IMR-90 (cell line): ENCODE data around the gene ASS1. TPM values are rescaled to one million over a fixed set of nuclear protein-coding genes. Genes with fewer than 3 reads are reported as not detected.

ENCODE experiments used
- ATAC-seq: fragments of 200-7000 bp; cut with Tn5 transposase; 2 replicates; pipeline ENCODE4 v1.9.1; 2020; ENCODE audit warnings: low read depth, mild to moderate bottlenecking, moderate library complexity
- BruUV-seq: library from RNA; stranded (reverse); fragments of 400-500 nt; replicated peaks from 2 replicates; lab custom pipeline; 2021; lab: Mats Ljungman, UMichigan
- CTCF ChIA-PET: fragments of 300-600 bp; formaldehyde crosslinking; extraction: SDS; loops from one replicate; lab custom pipeline; 2021; ENCODE audit warnings: antibody characterized with exemption; lab: Yijun Ruan, JAX
- POLR2A ChIA-PET: fragments of 300-600 bp; sonication (Branson Sonifier 250); formaldehyde crosslinking; loops from one replicate; lab custom pipeline; 2022; ENCODE audit warnings: antibody characterized with exemption; ENCODE audit not compliant: unreplicated experiment; lab: Charles Lee
- DNase-seq: peaks from one replicate; pipeline ENCODE4 v3.0.0; 2013
- H2AFZ ChIP-seq: replicated peaks from 2 replicates; pipeline ENCODE3; 2013; ENCODE audit warnings: low read length, mild to moderate bottlenecking; ENCODE audit not compliant: poor library complexity
- H2AK5ac ChIP-seq: 2 replicates; pipeline ENCODE4 v1.6.1; 2013; ENCODE audit warnings: low read depth, low read length, inconsistent platforms
- H2AK9ac ChIP-seq: replicated peaks from 2 replicates; pipeline ENCODE3; 2013; ENCODE audit warnings: mild to moderate bottlenecking, low read depth, low read length, moderate library complexity; ENCODE audit not compliant: poor library complexity
- H2BK120ac ChIP-seq: 2 replicates; pipeline ENCODE4 v1.6.1; 2013; ENCODE audit warnings: low read depth, low read length, inconsistent platforms
- H2BK15ac ChIP-seq: 3 replicates; pipeline ENCODE4 v1.6.1; 2013; ENCODE audit warnings: low read depth, low read length, inconsistent platforms
- H2BK20ac ChIP-seq: 2 replicates; pipeline ENCODE4 v1.6.1; 2013; ENCODE audit warnings: low read depth, mild to moderate bottlenecking, inconsistent platforms, low read length, moderate library complexity
- H2BK5ac ChIP-seq: 2 replicates; pipeline ENCODE4 v1.6.1; 2013; ENCODE audit warnings: mild to moderate bottlenecking, low read depth, low read length, inconsistent platforms; ENCODE audit not compliant: poor library complexity, severe bottlenecking
- H3K14ac ChIP-seq: replicated peaks from 2 replicates; pipeline ENCODE4 v1.6.1; 2013; ENCODE audit warnings: low read depth, low read length, inconsistent platforms
- H3K18ac ChIP-seq: 2 replicates; pipeline ENCODE4 v1.6.1; 2013; ENCODE audit warnings: low read depth, low read length, control low read depth
- H3K23ac ChIP-seq: 2 replicates; pipeline ENCODE4 v1.6.1; 2013; ENCODE audit warnings: low read depth, low read length, inconsistent platforms
- H3K27ac ChIP-seq: 2 replicates; pipeline ENCODE4 v1.5.1; 2013; ENCODE audit warnings: mild to moderate bottlenecking, control low read depth, low read length; ENCODE audit not compliant: insufficient read depth
- H3K27me3 ChIP-seq: 2 replicates; pipeline ENCODE4 v1.6.1; 2013; ENCODE audit warnings: low read length; ENCODE audit not compliant: control insufficient read depth, insufficient read depth
- H3K36me3 ChIP-seq: 2 replicates; pipeline ENCODE4 v1.6.1; 2013; ENCODE audit warnings: low read length, mixed read lengths; ENCODE audit not compliant: control insufficient read depth, insufficient read depth
- H3K4ac ChIP-seq: 2 replicates; pipeline ENCODE4 v1.6.1; 2013; ENCODE audit warnings: low read depth, low read length, inconsistent platforms
- H3K4me1 ChIP-seq: 2 replicates; pipeline ENCODE4 v1.6.1; 2013; ENCODE audit warnings: low read length, mixed read lengths; ENCODE audit not compliant: control insufficient read depth, insufficient read depth
- H3K4me2 ChIP-seq: 2 replicates; pipeline ENCODE4 v1.6.1; 2013; ENCODE audit warnings: low read depth, mild to moderate bottlenecking, control low read depth, low read length, moderate library complexity
- H3K4me3 ChIP-seq: 2 replicates; pipeline ENCODE4 v1.5.1; 2013; ENCODE audit warnings: low read depth, mild to moderate bottlenecking, control low read depth, low read length, moderate library complexity; ENCODE audit not compliant: insufficient read depth
- H3K56ac ChIP-seq: 2 replicates; pipeline ENCODE4 v1.6.1; 2013; ENCODE audit warnings: low read length, inconsistent platforms; ENCODE audit not compliant: insufficient read depth; ENCODE audit errors: extremely low read depth
- H3K79me1 ChIP-seq, 2 experiments: 2 replicates each; pipeline ENCODE4 v1.6.1; 2013; ENCODE audit warnings: low read length in 2 of 2, inconsistent platforms in 1 of 2, low read depth in 1 of 2
- H3K9ac ChIP-seq: 2 replicates; pipeline ENCODE4 v1.6.1; 2013; ENCODE audit warnings: low read depth, low read length, control low read depth
- H3K9me1 ChIP-seq: 2 replicates; pipeline ENCODE4 v1.6.1; 2013; ENCODE audit warnings: low read length, inconsistent platforms; ENCODE audit not compliant: insufficient read depth
- H3K9me3 ChIP-seq: 2 replicates; pipeline ENCODE4 v1.6.1; 2013; ENCODE audit warnings: low read length; ENCODE audit not compliant: control insufficient read depth, insufficient read depth
- H4K20me1 ChIP-seq: 2 replicates; pipeline ENCODE4 v1.6.1; 2013; ENCODE audit warnings: low read length, inconsistent platforms; ENCODE audit not compliant: insufficient read depth
- H4K5ac ChIP-seq: 2 replicates; pipeline ENCODE4 v1.6.1; 2013; ENCODE audit warnings: mild to moderate bottlenecking, low read depth, low read length, control low read depth
- H4K8ac ChIP-seq, 2 experiments: 2 replicates each; pipeline ENCODE4 v1.6.1; 2013; ENCODE audit warnings: low read depth in 2 of 2, low read length in 2 of 2, control low read depth in 1 of 2, inconsistent platforms in 1 of 2
- H4K91ac ChIP-seq: 2 replicates; pipeline ENCODE4 v1.6.1; 2013; ENCODE audit warnings: low read depth, low read length, inconsistent platforms; ENCODE audit not compliant: insufficient read depth
- CEBPB ChIP-seq: IDR thresholded peaks from 2 replicates; pipeline ENCODE4 v1.6.1; 2012; ENCODE audit warnings: low read depth, low read length, improper control_type of control experiment
- CHD1 ChIP-seq: IDR thresholded peaks from 2 replicates; pipeline ENCODE4 v1.6.1; 2012; ENCODE audit warnings: low read depth, low read length, improper control_type of control experiment
- FOS ChIP-seq: fragments of 150-350 bp; IDR thresholded peaks from 2 replicates; pipeline ENCODE4 v1.6.1; 2016; ENCODE audit warnings: low read depth, low read length
- MAZ ChIP-seq: IDR thresholded peaks from 2 replicates; pipeline ENCODE4 v1.6.1; 2012; ENCODE audit warnings: low read depth, mild to moderate bottlenecking, low read length, improper control_type of control experiment, moderate library complexity, borderline replicate concordance
- MXI1 ChIP-seq: IDR thresholded peaks from 2 replicates; pipeline ENCODE4 v1.6.1; 2012; ENCODE audit warnings: low read depth, mild to moderate bottlenecking, low read length, moderate library complexity, borderline replicate concordance
- NFE2L2 ChIP-seq: fragments of 150-350 bp; IDR thresholded peaks from 2 replicates; pipeline ENCODE4 v1.6.1; 2016; ENCODE audit warnings: low read depth, mild to moderate bottlenecking, low read length
- POLR2A ChIP-seq: IDR thresholded peaks from 2 replicates; pipeline ENCODE4 v1.6.1; 2012; ENCODE audit warnings: mild to moderate bottlenecking, low read depth, low read length
- RAD21 ChIP-seq: IDR thresholded peaks from 2 replicates; pipeline ENCODE4 v1.6.1; 2012; ENCODE audit warnings: low read length, improper control_type of control experiment
- RCOR1 ChIP-seq: IDR thresholded peaks from 2 replicates; pipeline ENCODE4 v1.6.1; 2012; ENCODE audit warnings: mild to moderate bottlenecking, low read length, improper control_type of control experiment; ENCODE audit not compliant: insufficient replicate concordance
- RFX5 ChIP-seq: IDR thresholded peaks from 2 replicates; pipeline ENCODE4 v1.8.0; 2012; ENCODE audit warnings: low read depth, mild to moderate bottlenecking, low read length, moderate library complexity
- SMC3 ChIP-seq: fragments of 150-350 bp; IDR thresholded peaks from 2 replicates; pipeline ENCODE4 v1.6.1; 2016; ENCODE audit warnings: low read depth, mild to moderate bottlenecking, antibody characterized with exemption, low read length, moderate library complexity
- WGBS, 2 experiments: methylation state at CpG; one replicate each; pipeline versions ENCODE4 v1.1.5 to v1.1.7; 2013; ENCODE audit warnings: missing lambda C conversion rate in 2 of 2; ENCODE audit not compliant: insufficient read length in 1 of 2; ENCODE audit errors: extremely low coverage in 2 of 2; 5-methylcytosine and 5-hydroxymethylcytosine counted together
- dilution Hi-C: fragments of 300-500 bp; cut with HindIII; formaldehyde crosslinking; loops from one replicate; pipeline ENCODE4 v1.14.3; 2018; ENCODE audit warnings: low sequenced_read_pairs; ENCODE audit not compliant: unreplicated experiment
- in situ Hi-C: fragments of 300-500 bp; cut with MboI; formaldehyde crosslinking; loops from 3 replicates; pipeline ENCODE4 v1.14.3; 2019; ENCODE audit warnings: low sequenced_read_pairs, inconsistent platforms, mixed read lengths
- intact Hi-C: fragments of 100-400 bp; cut with micrococcal nuclease; formaldehyde crosslinking; loops from 2 replicates; pipeline ENCODE4 v1.10.0; 2022
- polyA plus RNA-seq, 3 experiments: library from polyadenylated mRNA; depleted of rRNA; stranded (reverse); fragments of >200 nt; gene quantifications; 2 replicates each; pipeline ENCODE4 v1.2.3, GENCODE V29; 2012; ENCODE audit warnings: low replicate concordance in 1 of 3
- total RNA-seq: library from RNA; depleted of rRNA; stranded (reverse); fragments of >200 nt; gene quantifications from 2 replicates; pipeline ENCODE4 v1.2.3, GENCODE V29; 2012
- TF ChIP-seq, protein P1 (sequence below): fragments of 150-350 bp; IDR thresholded peaks from 2 replicates; pipeline ENCODE4 v1.6.1; 2016; ENCODE audit warnings: low read depth, mild to moderate bottlenecking, low read length, moderate library complexity, borderline replicate concordance
- TF ChIP-seq, protein P2 (sequence below): conservative IDR thresholded peaks from 2 replicates; pipeline ENCODE4 v1.5.1; 2012; ENCODE audit warnings: mild to moderate bottlenecking, low read depth, low read length, improper control_type of control experiment
- TF ChIP-seq, protein P3 (sequence below): fragments of 150-350 bp; IDR thresholded peaks from 2 replicates; pipeline ENCODE4 v1.6.1; 2017; ENCODE audit warnings: mild to moderate bottlenecking, antibody characterized with exemption, low read length, low read depth

ASS1 gene
- total and polyA plus RNA-seq, 2 of the 4 experiments (the other 2 are of a cell fraction), result 39.6 to 41.9 TPM

DNA sequence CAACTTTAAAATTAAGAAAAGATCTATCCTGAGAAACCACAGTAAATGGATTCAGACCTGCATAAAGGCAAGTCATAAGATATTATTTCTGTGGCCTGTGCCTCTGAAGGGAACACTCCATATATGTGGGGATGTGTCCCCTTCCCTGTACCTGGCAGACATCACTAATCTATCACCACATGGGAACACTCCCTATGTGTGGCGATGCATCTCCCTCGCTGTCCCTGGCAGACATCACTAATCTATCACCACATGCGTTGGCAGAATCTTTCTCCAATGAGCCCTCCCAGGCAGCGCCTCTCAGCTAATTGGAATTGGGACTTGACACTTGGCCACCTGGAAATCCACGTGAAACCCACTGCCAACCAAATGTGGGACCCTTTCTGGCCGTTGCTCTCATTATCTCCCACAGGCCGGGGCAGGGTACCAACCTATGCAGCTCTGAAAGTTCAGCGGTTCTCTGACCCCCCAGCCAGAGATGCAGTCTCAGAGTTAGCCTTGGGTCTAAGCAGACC, 25.2 kb upstream of the ASS1 start:
- no peak overlapping the region for H3K4me2 ChIP-seq
- H3K9me1 ChIP-seq, result no peaks in the 10 kb centered on the region
- H2BK15ac ChIP-seq, result no peak overlapping the region
- CTCF ChIA-PET, result no interaction called here
- H3K4me3 ChIP-seq, result no peak overlapping the region
- intact Hi-C loops (no loop called here), in situ Hi-C loops (no loop called here), dilution Hi-C loops (no loop called here)
- no peak overlapping the region for H2AK9ac ChIP-seq
- no peak overlapping the region for H2BK20ac ChIP-seq
- no peak for TF ChIP-seq SMC3
- no peak for TF ChIP-seq RCOR1
- TF ChIP-seq MAZ, result no peak
- no peak for TF ChIP-seq POLR2A
- TF ChIP-seq MXI1, result no peak
- TF ChIP-seq, protein P1, sequence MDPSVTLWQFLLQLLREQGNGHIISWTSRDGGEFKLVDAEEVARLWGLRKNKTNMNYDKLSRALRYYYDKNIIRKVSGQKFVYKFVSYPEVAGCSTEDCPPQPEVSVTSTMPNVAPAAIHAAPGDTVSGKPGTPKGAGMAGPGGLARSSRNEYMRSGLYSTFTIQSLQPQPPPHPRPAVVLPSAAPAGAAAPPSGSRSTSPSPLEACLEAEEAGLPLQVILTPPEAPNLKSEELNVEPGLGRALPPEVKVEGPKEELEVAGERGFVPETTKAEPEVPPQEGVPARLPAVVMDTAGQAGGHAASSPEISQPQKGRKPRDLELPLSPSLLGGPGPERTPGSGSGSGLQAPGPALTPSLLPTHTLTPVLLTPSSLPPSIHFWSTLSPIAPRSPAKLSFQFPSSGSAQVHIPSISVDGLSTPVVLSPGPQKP, result no peak
- TF ChIP-seq CHD1, result no peak
- TF ChIP-seq, protein P2, sequence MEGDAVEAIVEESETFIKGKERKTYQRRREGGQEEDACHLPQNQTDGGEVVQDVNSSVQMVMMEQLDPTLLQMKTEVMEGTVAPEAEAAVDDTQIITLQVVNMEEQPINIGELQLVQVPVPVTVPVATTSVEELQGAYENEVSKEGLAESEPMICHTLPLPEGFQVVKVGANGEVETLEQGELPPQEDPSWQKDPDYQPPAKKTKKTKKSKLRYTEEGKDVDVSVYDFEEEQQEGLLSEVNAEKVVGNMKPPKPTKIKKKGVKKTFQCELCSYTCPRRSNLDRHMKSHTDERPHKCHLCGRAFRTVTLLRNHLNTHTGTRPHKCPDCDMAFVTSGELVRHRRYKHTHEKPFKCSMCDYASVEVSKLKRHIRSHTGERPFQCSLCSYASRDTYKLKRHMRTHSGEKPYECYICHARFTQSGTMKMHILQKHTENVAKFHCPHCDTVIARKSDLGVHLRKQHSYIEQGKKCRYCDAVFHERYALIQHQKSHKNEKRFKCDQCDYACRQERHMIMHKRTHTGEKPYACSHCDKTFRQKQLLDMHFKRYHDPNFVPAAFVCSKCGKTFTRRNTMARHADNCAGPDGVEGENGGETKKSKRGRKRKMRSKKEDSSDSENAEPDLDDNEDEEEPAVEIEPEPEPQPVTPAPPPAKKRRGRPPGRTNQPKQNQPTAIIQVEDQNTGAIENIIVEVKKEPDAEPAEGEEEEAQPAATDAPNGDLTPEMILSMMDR, result no peak
- no peak for TF ChIP-seq RFX5
- no peak for TF ChIP-seq NFE2L2
- TF ChIP-seq RAD21, result no peak
- no peak for TF ChIP-seq CEBPB
- TF ChIP-seq, protein P3, sequence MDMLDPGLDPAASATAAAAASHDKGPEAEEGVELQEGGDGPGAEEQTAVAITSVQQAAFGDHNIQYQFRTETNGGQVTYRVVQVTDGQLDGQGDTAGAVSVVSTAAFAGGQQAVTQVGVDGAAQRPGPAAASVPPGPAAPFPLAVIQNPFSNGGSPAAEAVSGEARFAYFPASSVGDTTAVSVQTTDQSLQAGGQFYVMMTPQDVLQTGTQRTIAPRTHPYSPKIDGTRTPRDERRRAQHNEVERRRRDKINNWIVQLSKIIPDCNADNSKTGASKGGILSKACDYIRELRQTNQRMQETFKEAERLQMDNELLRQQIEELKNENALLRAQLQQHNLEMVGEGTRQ, result no peak
- no peak for TF ChIP-seq FOS
- H2BK5ac ChIP-seq, result no peak overlapping the region
- H3K27me3 ChIP-seq, result peaks cover 9% of the 10 kb centered on the region
- BruUV-seq, result no TSS peak
- no peak overlapping the region for H3K14ac ChIP-seq
- H3K4me1 ChIP-seq, result peaks cover 13% of the 10 kb centered on the region
- H4K5ac ChIP-seq, result no peak overlapping the region
- no peak overlapping the region for H2BK120ac ChIP-seq
- no peak overlapping the region for H4K8ac ChIP-seq
- no peak overlapping the region for H3K27ac ChIP-seq
- H2AFZ ChIP-seq, result no peak overlapping the region
- DNase-seq, result no peak
- POLR2A ChIA-PET, result no interaction called here
- no peaks in the 10 kb centered on the region for H3K79me1 ChIP-seq
- H3K18ac ChIP-seq, result no peak overlapping the region
- no peak overlapping the region for H4K91ac ChIP-seq
- H3K9me3 ChIP-seq, result no peaks in the 10 kb centered on the region
- no peak overlapping the region for H3K9ac ChIP-seq
- 79% methylated on average over 3 of the region's 8 CpGs; no CpG with 5 or more reads in 1 of the 2 experiments for WGBS, 2 experiments
- no peak for ATAC-seq
- no peak overlapping the region for H2AK5ac ChIP-seq
- no peaks in the 10 kb centered on the region for H4K20me1 ChIP-seq
- no peaks in the 10 kb centered on the region for H3K36me3 ChIP-seq
- no peak overlapping the region for H3K23ac ChIP-seq
- H3K56ac ChIP-seq, result no peak overlapping the region
- H3K4ac ChIP-seq, result no peak overlapping the region
